Cardiac fibroblast (primary cell): ENCODE data around the gene PIP5K1B.

Source experiments
- DNase-seq, 2 donors: peaks; one replicate each; pipeline versions ENCODE4 v3.0.0 to v3.0.0-alpha.2; 2010; ENCODE audit warnings: low read depth in 2 of 2
- H3K4me3 ChIP-seq, 2 donors: replicated peaks in 1 of 2; 1 replicate in 1 of 2; 2 replicates in 1 of 2; pipeline ENCODE4 v1.5.1; 2011; ENCODE audit warnings: low read depth in 2 of 2, low read length in 2 of 2, mild to moderate bottlenecking in 2 of 2, moderate library complexity in 1 of 2
- TF ChIP-seq, protein P1 (sequence below): IDR thresholded peaks from one replicate; pipeline ENCODE4 v1.5.1; 2011; ENCODE audit warnings: low read depth, mild to moderate bottlenecking, low read length, inconsistent platforms

The PIP5K1B gene

GRCh38 chr9:68749579-68750159 is 44.6 kb downstream of the PIP5K1B start:
- no peak overlapping the region for H3K4me3 ChIP-seq
- TF ChIP-seq, protein P1, sequence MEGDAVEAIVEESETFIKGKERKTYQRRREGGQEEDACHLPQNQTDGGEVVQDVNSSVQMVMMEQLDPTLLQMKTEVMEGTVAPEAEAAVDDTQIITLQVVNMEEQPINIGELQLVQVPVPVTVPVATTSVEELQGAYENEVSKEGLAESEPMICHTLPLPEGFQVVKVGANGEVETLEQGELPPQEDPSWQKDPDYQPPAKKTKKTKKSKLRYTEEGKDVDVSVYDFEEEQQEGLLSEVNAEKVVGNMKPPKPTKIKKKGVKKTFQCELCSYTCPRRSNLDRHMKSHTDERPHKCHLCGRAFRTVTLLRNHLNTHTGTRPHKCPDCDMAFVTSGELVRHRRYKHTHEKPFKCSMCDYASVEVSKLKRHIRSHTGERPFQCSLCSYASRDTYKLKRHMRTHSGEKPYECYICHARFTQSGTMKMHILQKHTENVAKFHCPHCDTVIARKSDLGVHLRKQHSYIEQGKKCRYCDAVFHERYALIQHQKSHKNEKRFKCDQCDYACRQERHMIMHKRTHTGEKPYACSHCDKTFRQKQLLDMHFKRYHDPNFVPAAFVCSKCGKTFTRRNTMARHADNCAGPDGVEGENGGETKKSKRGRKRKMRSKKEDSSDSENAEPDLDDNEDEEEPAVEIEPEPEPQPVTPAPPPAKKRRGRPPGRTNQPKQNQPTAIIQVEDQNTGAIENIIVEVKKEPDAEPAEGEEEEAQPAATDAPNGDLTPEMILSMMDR: no peak
- DNase-seq: no peak

- no peak for DNase-seq
- H3K4me3 ChIP-seq: no peak overlapping the region
- TF ChIP-seq, protein P1: no peak
Measured at GRCh38 chr9:68750255-68750654, 45.2 kb downstream of the PIP5K1B start.

DNA sequence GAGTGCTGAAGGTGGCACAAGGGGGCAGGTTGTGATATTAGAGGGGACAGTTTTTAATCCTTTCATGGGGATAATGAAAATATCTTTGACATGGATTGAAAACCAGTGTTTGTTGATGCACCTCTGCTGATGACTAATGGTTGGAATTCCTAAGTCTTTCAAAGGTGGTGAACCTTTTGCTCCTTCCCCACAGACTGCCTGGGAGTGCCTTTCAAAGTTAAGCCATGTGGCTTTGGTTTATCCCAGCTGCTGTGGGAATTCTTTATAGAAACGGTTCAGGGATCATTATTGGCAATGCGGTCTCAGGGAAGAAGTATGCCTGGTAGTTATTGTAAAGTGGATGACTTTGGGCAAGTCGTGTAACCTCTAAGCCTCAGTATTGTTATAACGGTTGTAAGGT is 45.7 kb downstream of the PIP5K1B start:
- H3K4me3 ChIP-seq: no peak overlapping the region
- TF ChIP-seq, protein P1: no peak
- no peak for DNase-seq

- DNase-seq: no peak
- TF ChIP-seq, protein P1: no peak
- H3K4me3 ChIP-seq: no peak overlapping the region
Measured at GRCh38 chr9:68751556-68751955, 46.5 kb downstream of the PIP5K1B start.

DNA sequence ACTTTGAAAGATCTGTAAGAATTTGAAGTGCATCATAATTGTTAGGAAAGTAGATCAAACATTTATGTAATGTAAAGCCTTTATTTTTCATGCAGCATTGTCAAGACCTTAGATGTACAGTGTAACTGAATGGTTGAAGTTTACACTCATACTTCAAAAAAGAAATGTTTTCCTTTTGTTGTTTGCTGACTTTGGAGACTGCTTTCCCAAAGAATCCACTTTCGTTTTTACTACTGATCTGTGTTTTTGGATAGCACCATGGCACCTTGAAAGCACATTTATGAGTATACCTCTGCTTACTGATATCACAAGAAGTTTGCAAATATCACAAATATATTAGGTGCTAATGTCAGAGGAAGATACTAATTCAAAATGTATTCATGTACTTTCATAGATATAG is 50.0 kb downstream of the PIP5K1B start:
- no peak for DNase-seq
- no peak overlapping the region for H3K4me3 ChIP-seq
- TF ChIP-seq, protein P1: no peak

DNA sequence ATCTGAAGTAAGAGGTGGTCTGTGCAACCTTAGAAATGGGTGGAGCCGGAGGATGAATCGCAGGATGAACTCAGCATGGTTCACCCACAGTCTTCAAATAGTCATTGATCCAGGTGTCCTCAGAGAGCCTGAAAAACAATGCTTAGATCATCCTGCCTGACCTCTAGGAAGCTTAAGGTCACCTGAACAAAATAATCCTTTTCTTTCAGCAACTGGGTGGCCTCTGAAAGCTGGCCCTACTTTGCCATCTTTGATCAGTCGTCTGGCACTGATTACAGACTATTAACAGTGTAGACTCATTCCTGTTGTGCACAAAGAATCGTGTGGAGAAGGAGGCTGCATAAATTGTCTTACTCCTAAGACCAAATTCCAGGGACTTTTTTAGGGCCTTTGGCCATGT is 50.7 kb downstream of the PIP5K1B start:
- no peak for DNase-seq
- TF ChIP-seq, protein P1: no peak
- no peak overlapping the region for H3K4me3 ChIP-seq

DNA sequence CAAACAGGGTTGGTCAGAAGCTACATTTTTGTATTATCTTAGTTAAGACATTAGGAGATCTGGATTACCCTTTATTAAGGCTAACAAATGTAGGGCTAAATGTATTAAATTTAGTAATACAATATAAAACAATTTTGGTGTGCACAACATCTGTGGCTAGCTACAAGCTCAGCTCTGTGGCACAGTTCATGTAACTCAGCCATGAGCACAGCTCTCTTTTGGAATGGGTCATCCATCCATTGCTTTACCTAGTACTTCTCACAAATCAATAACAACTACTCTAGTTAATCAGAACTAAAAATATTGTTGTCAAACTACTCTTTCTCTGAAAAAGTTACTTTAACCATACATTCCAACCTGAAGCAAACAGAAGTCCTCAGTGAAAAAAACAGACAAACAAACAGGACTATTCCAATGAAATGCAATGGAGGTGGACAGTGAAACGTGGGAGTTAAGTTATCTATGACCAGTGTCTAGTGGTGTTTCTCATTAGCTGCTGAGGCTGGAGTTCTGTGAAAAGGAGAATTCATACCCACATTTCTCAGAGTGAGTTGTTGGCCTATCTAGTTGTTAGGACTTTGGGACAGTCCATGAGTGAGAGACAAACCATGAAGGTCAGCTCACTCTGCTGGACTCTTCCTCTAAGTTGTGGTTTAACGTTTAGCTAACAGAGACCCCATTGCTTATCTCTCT is 55.1 kb downstream of the PIP5K1B start:
- no peak for DNase-seq
- no peak overlapping the region for H3K4me3 ChIP-seq
- TF ChIP-seq, protein P1: no peak
